Measurements from ENCODE around the gene AGTPBP1.

The AGTPBP1 gene

DNA sequence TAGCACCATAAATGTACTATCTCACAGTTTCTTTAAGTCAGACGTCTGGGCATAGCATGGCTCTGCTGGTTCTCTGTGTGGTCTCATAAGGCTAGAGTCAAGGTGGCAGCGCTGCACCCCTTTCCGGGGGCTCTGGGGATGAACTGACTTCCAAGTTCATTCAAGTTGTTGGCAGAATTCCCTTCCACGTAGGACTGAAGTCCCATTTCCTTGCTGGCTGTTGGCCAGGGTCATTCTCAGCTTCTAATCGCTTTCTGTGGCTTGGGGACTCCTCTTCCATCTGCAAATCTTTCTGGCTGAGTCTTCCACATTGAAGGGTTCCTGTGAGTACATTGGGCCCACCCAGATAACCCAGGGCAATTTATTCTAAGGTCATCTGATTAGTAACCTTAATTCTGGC lies 211.0 kb downstream of the AGTPBP1 start:
- DNase-seq = no peak

DNA sequence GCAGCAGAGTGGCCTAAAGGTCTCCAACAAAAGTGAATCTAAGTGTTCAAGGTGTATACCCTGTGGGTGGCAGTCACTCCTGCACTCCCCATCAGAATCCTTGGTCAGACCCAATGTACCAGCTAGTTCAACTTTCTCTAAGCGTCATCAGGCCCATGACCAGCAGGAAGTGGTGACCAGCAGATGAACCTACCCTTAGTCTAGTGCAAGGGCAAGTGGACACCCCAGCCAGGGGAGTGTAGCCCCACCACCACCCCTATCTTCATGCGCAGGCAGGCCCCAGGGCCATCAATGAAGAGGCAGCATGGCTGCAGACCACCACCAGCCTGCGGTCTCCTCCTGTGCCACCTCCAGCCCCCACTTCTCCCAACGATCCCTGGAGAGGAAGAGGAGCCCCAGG lies 213.1 kb downstream of the AGTPBP1 start:
- no peak for DNase-seq

DNA sequence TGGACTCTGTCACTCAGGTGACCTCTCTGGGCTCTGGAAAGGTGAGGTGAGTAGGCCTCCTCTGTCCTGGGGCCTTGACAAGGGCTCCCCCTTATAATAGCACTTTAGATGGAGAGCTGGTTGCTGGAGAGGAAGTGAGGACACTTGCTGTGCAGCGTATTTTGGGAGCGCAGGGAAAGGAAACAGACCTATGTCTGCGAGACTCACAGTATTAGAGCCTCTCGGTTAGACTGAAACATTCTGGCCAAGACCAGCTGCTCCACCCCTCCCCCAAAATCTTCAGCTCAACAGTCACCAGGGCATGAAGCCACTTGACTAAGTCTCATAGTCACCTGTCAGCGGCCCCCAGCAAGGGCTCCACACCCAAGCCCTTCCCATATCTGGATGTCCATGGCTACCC lies 213.6 kb downstream of the AGTPBP1 start:
- DNase-seq = no peak

DNA sequence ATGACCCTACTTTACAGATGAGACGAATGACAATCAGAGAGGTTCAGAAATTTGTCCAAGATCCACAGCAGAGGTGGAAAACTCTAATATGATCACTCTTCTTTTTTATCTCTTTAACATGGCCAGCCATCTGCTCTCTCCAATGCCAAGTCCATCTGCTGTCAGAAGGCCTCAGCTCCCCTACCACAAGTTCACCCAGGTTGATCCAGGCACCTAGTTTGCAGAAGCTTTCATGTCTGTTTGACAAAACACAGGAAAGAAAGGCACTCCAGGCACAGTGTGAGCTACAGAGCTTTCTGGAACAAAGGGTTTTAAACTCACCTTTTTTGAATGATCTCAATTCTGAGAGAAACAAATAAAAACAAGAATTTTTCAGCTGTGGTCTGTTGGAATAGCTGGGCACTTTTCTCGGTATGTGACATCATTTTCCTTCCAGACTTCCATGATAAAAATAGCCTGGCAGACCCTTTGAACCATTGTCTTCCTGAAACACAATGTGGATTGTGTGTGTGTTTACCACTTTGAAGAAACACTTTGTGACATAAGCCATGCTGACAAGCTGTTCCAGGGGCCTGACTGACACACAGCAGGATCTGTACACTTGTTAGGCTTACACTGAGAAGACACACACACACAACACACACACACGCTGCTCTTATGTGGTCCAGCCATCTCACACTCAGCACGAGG lies 214.3 kb downstream of the AGTPBP1 start:
- no peak for DNase-seq

DNA sequence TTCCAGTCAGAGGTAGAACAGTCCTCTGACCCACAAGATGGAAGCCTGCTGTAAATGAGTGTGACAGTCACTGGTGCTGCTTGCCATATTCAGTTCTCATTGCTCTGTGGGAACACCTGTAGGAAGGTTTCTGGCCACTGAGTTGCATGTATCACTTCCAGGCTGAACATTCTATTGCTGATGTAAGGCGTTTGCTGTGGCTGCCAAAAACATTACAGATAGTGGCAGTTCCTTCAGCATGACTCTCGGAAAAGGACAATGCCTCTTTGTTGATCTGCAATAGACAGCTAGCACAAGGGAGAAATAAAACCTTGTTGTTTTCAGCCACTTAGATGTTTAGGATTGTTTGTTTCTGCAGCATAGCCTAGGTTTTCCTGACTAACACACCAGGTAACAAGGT lies 217.2 kb downstream of the AGTPBP1 start:
- DNase-seq = no peak

DNA sequence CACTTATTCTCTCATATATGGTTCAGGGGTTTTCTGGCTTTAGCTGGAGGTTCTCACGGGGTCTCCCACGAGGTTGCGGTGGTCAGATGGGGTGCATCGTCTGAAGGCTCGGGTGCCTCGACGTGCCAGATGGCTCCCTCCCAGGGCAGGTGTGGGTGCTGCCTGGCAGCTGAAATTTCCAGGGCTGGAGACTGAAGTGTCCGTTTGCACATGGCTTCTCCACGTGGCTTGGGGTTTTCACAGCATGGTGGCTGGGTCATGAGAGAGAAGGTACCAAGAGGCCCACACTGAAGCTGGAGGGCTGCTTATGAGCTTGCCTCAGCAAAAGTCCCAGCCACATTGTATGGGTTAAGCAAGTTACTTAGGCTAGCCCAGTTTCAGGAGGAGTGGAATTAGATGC lies 218.6 kb downstream of the AGTPBP1 start:
- no peak for DNase-seq

DNA sequence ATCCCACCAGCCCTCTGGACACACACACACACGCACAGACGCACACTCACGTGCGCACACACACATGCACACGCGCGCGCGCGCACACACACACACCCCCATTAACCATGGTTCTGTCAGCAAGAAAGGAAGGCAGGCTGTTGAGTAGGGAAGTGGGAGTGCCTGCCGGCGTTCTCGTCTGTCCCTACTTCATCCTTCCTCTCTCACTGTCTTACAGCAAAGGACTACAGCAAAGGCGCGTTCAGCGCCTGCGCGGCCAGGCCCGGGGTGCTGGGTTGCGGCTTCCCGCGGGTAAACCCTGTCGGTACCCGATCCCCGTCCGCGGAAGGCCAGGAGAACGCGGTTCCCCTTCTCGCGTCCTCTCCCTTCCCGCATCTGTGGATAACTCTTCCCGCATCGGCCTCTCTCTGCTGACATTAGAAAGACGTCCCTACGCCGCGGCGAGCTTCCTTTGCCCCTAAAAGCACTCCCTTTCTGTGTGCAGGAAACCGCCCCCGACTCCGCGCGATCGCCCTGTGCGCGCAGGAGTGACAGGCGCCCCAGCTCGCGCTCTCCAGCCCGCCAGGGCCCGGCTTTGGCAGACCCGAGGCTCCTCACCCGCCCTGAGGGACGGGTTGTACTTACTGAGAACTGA lies 219.2 kb downstream of the AGTPBP1 start:
- DNase-seq = peak; percentile 53

DNA sequence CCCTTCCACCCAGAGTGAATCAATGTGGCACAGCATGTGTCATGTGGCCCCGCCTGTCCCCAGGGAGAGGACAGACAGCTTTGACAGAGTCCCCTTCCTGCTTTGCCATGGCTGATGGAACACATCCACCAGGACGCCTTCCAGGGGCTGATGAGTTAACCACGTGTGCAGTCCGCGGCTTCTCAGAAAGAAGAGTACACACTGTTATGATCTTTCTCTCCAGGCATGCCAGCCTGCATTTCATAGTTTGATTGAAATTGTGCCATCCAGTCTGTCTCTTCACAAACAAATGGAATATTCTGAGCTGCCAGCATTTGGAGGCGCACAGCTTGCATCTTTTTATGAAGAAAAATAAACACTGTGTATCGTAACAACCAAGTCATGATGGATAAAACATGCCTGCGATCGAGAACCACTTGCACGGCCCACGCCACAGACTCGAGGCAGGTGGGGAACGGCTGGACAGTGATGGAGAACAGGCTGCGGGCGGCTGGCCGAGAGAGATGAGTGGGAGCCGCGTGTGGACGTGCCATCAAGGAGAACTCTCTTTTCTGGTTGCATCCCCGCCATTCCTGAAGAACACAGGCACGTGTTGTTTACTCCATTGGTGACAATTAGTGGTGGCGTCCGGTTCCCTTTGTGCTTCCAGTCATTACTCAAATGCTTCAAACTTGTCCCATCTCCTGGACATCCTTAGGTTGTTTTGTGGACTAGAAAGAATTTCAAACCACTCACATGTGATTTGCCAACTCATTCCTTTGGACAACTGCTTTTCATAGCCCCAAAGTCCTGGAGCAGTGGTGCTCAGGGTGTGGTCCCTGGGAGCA lies 220.2 kb downstream of the AGTPBP1 start:
- no peak for DNase-seq

DNA sequence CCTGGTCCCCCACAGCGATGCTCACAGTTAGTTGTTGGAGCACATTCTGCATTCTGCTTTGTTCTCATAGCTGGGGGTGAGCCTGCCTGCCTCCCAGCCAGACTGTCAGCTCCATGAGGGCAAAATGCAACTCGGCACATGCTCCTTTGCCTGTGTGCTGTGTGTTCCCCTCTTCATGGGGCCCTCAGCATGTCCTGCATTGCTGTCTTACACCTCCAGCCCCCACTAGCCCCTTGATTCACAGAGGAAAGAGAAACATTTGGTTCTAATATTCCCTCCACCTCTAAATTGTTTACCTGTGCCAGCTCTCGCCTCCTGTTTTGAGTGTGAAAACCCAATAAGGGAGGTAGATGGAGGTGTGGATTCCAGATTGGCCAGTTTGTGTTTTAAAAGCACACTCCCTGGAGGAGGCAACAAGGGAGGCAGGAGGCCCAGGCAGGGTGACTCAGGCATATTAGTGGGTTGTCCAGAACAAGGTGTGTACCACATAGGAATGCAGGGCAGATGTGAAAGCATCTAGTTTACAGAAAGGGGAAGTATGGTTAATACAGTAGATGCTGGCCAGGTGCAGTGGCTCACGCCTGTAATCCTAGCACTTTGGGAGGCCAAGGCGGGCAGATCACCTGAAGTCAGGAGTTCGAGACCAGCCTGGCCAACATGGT lies 224.6 kb downstream of the AGTPBP1 start:
- no peak for DNase-seq

DNA sequence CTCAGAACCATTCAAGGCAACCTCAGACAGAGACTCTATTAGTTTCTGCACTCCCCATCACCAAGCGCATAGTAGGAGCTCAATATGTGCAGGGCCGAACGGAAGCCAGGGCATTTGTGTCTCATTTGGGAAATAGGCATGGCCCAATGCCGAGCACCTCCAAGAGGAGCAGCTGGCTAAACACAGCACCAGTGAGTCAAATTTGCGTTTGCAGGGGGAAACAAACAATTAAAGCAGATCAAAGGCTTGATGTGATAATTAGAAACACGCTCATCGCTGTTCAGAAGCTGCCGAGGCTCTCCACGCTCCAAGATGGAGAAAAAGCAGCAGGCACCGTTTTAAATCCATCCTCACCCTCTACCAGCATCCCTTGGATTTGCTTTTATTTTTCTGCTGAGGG lies 225.3 kb downstream of the AGTPBP1 start:
- DNase-seq = no peak

DNA sequence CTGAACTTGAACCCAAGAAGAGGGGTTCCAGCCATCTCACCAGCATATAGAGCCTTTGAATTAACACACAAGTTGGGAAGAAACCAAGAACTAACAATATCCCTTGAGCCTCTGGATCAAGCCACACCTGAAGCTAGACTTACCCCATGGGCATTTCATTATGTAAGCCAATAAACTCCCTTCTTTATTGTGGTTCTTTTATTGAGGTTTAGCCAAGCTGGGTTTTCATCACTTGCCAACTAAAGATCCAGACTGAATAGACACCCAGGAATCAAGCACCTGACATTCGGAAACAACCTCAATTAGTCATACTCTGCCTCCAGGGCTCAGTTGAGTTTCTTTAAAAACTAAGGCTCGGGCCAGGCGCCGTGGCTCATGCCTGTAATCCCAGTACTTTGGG lies 226.7 kb downstream of the AGTPBP1 start:
- DNase-seq = no peak

DNA sequence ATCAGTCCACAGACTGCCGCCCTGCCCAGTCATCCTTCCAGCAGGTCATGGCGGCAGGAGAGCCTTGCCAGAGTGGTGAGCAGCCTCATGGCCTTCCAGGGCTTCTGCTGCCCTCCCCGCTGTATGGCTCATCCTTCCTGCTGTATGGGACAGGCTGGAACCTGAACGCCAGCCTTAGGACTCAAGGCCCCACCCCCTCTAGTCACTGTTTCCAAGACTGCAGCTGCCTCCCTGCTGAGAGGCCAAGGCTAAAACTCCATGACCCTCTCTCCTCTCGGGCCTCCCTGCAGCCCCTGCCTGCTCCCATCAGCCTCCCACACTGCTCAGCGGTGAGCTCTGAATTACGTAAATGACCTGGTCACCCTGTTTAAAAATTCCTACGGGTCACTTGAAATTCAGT lies 227.5 kb downstream of the AGTPBP1 start:
- no peak for DNase-seq

DNA sequence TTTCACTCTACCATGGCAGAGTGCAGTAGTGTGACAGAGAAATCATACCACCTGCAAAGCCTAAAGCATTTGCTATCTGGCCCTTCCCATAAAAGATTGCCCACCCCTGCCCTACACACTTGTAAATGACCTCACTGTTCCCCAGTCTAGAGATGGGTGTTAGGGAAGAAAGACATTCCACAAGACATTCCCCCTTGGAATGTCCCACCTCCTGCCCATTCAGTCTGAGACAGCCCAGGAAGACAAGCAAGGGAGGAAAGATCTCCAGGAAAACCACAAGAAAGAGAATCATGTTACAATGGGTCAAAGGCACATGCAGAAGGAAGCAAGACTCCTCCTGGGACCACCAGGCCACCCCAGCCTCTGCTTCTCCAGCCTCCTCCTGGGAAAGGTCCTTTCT lies 230.0 kb downstream of the AGTPBP1 start:
- DNase-seq = no peak

DNA sequence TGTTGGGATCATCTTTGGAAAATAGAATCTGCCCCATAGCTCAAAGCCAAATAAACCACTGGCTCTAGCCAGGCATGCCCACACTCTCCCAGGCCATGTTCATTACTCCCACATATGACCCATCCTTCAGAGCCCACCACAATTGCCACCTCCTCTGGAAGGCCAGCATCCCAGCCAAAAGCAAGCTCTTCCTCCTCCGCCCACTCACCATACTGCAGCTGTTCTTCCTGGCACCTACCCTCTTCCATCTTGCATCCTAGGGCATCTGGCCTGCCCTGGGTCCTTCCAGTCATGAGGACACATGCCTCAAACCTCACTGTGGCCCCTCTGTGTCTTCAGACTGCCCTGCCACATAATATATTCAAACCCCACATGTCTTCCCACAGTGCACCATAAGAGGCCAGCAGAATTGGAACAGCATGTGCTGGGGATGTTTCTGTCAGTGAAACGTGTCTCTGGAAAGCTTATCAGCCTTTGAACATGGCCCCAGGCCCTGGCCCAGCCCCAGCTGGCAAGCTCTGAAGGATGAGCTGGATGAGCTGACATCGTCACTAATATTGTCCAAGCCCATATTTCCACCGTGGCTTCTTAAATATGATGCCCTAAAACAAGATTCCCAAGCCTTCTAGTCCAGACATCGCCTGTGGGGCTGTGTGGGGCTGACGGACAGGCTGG lies 230.8 kb downstream of the AGTPBP1 start:
- DNase-seq = no peak

DNA sequence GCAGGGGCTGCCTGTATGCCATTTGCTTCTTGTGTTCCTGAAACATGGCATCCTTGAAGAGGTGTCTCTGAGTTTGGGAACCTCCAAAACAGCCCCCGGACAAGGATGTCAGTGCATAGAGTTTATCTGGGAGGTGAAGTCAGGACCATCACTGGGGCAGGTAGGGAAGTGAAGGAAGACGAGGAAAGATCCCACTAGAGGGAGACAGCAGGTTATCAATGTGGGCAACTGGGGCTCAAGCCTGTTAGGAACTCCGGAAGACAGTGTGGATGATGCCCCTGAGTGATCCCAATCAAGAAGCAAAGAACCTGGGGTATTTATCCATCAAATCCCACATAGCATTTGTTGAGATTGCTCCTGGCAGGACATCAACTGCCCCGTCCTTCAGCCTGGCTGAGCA lies 233.1 kb downstream of the AGTPBP1 start:
- no peak for DNase-seq

DNA sequence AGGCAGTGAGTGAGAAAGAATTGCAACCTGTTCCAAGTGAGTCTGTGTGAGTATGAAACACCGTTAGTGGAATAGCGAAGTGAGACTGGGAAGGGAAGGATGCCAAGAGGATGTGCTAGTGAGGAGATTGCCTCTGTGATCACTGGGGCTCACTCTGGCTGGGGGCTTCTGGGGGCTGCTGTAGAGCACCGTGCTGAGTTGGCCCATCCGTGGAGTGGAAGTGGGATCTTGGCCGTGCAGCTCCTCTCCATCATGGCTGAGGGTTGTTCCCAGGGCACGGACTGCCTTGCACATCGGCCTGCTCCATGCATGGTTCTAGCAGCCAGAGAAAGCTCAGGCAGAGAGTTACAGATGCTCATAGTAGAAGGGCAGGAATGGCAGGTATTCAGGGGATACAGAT lies 236.1 kb downstream of the AGTPBP1 start:
- DNase-seq = no peak

DNA sequence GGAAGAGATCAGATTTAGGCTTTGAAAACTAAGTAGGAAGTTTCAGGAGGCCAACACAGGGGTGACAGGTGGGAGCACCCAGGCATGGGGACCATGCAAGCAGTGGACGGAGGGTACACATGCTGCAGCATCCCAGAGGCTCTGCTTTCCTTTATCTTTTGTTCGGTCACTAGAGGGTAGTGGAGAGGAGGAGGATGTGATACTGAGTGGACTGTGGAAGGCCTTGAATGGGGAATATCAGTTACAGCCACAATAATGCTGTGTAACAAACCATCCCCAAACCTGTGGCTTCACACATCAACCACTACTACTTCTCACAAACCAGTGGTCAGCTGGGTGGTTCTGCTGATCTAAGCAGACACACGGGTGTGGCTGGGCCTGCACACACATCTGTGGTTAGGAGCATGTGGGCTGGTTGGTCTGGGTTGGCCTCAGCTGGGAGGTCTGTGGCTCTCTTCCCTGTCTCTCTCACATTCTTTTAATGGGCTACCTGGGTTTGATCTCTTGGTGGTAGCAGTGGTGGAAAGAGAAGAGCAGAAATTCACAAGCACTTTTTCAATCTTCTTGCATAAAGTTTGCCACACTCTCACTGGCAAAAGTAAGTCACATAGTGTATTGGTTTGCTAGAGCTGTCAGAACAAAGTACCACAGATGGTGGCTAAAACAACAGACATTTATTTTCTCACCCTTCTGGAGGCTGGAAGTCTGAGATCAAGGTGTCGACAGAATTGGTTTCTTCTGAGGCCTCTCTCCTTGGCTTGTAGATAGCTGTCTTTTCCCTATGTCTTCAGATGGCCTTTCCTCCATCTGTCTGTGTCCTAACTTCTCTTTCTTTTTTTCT lies 238.7 kb downstream of the AGTPBP1 start:
- no peak for DNase-seq

DNA sequence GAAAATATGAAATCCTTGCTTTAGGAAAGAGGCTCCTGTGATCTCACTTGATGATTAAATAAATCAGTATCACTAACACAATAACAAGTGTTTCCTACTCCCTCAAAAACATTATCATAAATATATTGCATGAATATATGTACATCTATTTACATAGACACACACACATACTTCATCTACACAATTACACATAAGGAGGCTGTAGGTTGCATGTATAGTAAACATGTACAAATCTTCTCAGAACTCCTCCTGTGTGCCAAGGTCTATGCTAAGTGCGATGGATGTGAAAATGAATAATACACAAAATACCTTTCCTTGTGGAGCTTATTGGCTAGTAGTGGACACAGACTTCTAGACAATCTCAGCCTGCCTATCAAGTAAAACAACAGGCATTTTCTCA lies 239.9 kb downstream of the AGTPBP1 start:
- DNase-seq = no peak

DNA sequence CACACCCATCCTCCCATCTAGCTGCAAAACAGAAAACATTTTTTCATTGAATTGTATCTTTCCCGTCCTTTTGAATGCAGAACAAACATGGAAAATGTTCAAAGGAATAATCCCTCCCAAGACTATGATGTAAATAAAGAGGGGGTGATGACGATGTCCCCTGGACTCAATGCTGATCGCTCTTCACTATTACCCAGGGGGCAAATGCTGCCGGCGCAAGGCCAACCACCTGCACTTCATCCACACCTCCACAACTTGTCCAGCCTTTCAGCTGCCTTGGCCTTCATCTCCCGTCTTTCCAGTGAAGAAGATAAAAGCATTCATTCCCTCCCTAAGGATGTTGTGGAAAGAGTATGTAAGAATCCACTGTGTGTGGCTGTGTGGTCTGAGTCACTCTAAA lies 240.3 kb downstream of the AGTPBP1 start:
- no peak for DNase-seq

All from NCI-H2227 treated with DMSO at 0.1 percent for 48 hours (cell line).